ENCODE results near the gene PIP5K1C.

The PIP5K1C gene

DNA sequence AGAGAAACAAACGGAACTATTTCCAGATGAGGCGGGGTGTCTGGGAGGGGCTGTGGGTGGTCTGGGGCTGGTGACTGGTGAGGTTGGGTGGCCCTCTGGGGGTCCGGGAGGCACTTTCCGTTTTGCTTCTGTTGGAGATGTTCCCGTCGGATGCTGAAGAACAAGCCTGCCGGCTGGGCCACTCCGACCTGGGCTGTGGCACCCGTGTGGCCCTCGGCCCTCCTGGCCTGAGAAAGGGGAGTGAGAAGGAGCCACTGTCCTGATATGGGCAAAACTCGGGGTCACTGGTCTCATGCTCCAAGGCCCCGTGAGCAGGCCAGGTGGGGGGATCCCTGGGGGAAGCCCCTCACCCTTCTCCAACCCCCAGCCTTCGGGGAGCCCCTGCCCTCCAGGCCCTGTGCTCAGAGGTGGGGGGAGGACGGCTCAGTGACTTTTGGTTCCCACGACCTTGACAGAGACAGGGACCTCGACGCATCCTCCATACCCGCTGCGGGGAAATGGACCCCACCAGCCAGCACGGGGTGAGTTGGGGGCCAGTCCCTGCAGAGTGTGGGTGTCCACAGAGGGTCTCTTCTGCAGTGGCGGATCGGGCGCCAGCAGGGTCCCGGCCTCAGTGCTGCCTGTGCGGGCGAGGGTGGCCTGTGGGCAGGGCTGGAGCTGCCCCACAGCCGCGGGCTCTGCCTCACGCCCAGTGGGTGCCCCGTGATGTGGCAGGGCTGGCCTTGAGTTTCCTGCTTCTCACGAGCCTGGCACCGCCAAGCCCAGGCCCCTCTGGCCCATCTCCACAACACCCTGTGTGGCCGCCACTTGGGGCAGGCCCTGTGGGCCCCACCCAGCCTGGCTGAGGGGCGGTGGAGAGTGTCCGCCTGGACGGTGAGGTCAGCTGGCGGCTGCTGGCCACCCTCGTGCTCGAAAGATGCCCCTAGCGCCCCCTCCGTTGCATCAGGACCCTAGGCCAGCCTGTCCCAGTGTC lies 89.2 kb downstream of the PIP5K1C start:
- DNase-seq (ENCODE audit: low read depth), result no peak
- H3K4me3 ChIP-seq (ENCODE audit: low read length), result no peak overlapping the region
- TF ChIP-seq, protein P1, sequence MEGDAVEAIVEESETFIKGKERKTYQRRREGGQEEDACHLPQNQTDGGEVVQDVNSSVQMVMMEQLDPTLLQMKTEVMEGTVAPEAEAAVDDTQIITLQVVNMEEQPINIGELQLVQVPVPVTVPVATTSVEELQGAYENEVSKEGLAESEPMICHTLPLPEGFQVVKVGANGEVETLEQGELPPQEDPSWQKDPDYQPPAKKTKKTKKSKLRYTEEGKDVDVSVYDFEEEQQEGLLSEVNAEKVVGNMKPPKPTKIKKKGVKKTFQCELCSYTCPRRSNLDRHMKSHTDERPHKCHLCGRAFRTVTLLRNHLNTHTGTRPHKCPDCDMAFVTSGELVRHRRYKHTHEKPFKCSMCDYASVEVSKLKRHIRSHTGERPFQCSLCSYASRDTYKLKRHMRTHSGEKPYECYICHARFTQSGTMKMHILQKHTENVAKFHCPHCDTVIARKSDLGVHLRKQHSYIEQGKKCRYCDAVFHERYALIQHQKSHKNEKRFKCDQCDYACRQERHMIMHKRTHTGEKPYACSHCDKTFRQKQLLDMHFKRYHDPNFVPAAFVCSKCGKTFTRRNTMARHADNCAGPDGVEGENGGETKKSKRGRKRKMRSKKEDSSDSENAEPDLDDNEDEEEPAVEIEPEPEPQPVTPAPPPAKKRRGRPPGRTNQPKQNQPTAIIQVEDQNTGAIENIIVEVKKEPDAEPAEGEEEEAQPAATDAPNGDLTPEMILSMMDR (conservative IDR thresholded peaks at IDR 0.05; ENCODE audit: low read depth, low read length), result no peak

DNA sequence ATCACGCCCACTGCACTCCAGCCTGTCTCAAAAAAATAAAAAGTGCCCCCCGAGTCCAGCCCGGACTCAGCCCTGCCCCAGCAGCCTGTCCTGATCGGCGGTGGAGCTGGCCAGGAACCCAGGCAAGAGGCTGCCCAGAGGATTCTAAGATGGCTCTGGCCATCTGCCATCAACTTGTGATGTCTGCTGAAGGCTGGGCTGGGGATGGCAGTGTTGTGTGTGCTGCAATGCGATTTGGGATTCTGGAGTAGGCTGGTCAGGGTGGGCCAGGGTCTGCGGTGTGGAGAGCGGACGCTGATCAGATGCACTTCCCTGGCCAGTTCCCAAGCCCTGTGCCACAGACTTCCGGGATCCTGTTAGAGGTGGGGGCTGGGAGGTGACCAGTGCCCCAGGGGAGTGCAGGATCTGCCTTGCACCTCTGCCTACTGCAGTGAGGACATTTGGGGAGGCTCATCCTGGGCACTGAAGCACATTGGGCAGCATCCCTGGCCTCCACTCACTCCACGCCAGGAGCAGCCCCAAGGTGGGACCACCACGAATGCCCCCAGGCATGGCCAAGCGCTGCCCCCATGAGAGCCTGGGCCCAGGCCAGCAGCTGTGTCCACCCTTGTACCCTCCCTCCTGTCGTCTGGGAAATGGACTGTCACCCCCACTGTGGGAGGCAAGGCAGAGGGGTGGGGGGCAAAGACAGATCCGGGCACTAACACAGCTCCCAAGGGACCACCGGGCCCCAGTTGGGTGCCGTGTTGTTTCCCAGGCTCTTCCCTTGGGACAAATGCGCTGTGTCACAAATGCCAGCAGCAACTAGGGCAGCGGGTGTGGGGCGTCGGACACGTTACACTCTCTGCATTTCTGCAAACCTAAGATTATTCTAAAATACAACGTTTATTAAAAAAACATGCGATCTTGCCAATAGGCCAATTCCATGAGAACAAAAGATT lies 90.2 kb downstream of the PIP5K1C start:
- TF ChIP-seq, protein P1 (conservative IDR thresholded peaks at IDR 0.05; ENCODE audit: low read depth, low read length), result no peak
- H3K4me3 ChIP-seq (ENCODE audit: low read length), result no peak overlapping the region
- DNase-seq (ENCODE audit: low read depth), result no peak

DNA sequence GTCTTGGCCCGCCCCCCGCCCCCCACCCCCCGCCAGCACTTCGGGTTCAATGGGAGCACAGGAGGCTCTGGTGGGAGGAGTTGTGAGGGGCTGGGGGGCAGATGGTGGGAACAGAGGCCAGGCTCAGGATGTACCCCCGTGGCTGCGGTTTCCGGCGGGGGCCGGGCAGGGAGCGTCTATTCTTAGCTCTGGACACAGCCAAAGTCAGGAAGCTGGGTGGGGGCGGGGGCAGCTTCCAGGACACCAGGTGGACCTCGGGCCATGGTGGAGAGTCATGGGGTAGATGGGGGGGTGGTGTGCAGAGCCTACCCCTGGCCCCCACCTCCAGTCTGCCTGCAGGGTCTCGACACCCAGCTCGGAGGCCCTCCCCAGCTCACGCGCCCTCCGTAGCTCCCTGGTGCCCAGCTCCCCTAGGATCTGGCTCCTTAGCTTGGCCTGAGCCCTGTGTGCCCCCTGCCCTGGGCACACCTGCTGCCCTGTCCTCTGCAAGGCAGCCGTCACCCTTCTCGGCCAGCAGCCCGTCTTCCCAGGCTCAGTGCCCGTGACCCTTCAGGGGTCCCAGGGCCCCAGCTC lies 91.4 kb downstream of the PIP5K1C start:
- no peak overlapping the region for H3K4me3 ChIP-seq (ENCODE audit: low read length)
- no peak for DNase-seq (ENCODE audit: low read depth)
- TF ChIP-seq, protein P1 (conservative IDR thresholded peaks at IDR 0.05; ENCODE audit: low read depth, low read length), result no peak

DNA sequence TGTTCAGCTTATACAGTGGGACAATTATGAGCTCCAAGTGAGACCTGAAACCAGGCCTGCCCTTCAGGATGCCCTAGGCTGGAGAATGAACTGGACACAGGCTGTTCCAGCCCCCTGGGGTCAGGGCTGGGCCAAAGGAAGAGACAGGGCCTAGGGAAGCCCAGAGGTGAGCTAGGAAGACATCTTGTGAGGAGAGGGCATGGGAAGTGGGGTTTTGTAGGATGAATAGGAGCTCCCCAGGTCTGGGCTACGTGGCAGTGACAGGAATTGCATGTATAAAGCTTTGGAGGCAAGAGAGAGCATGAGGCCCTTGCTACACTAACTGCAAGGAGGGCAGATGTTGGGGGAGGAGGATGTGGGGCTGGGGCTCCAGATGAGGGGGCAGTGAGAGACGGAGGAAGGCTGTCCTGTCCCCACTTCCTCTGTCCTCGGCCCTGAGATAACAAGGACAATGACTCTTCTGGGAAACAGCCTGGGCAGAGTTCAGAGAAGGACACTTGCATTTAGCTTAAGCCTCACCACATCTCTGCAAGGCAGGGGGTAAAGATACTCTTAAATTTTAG lies 92.1 kb downstream of the PIP5K1C start:
- DNase-seq (ENCODE audit: low read depth), result no peak
- TF ChIP-seq, protein P1 (conservative IDR thresholded peaks at IDR 0.05; ENCODE audit: low read depth, low read length), result no peak
- no peak overlapping the region for H3K4me3 ChIP-seq (ENCODE audit: low read length)

DNA sequence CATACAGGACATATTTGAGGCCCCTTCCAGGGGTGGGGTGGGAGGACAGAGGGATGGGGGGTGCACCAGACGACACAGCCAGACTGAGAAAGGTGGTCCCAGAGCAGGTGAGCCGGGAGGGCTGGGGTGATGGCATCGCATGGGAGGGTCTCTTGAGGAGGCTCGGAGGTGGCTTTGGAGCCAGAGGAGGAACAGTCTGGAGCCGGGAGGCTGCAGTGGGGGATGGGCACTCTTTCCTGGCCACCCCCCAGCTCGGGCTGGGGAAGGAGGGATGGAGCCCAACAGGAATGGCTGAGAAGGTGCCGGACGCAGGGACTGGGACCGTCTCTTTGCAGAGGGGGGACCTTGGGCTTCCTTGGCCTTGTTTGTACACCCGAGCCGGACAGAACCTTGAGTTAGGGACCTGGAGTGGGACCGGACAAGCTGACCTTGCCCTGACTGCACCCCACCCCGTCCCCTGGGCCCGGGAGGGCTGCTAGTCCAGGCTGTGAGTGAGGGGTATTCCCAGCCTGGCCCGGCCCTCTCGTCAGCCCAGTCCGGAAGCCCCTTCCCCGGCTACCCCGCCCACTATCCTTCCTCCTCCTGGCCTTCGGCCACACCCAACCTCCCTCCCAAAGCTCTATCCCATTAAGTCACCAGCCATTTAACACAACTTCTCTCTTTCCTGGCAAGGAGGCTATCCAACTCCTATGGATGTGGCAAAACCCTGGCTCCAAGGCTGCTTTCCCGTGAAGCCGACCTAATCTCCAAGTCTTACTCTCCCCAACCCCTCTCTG lies 92.8 kb downstream of the PIP5K1C start:
- peak overlapping the region; percentile 44 for H3K4me3 ChIP-seq (ENCODE audit: low read length)
- no peak for DNase-seq (ENCODE audit: low read depth)
- TF ChIP-seq, protein P1 (conservative IDR thresholded peaks at IDR 0.05; ENCODE audit: low read depth, low read length), result no peak

Data from retinal pigment epithelial cell (primary cell).